ENCODE data around the gene METTL1.

GRCh38 chr12:57757771-57758170 is 14.1 kb downstream of the METTL1 start:
- TF ChIP-seq, protein P1, sequence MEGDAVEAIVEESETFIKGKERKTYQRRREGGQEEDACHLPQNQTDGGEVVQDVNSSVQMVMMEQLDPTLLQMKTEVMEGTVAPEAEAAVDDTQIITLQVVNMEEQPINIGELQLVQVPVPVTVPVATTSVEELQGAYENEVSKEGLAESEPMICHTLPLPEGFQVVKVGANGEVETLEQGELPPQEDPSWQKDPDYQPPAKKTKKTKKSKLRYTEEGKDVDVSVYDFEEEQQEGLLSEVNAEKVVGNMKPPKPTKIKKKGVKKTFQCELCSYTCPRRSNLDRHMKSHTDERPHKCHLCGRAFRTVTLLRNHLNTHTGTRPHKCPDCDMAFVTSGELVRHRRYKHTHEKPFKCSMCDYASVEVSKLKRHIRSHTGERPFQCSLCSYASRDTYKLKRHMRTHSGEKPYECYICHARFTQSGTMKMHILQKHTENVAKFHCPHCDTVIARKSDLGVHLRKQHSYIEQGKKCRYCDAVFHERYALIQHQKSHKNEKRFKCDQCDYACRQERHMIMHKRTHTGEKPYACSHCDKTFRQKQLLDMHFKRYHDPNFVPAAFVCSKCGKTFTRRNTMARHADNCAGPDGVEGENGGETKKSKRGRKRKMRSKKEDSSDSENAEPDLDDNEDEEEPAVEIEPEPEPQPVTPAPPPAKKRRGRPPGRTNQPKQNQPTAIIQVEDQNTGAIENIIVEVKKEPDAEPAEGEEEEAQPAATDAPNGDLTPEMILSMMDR (IDR thresholded peaks at IDR 0.05), result no peak
- TF ChIP-seq EP300 (IDR thresholded peaks at IDR 0.05), result no peak

Measured in tibial nerve (tissue), 4 donors.